Kidney tubule cell (primary cell): ENCODE data around the gene DIPK1B.

Experiments
- DNase-seq: peaks from one replicate; pipeline ENCODE4 v3.0.0-alpha.2; 2018; ENCODE audit warnings: low spot score

The DIPK1B gene

DNA sequence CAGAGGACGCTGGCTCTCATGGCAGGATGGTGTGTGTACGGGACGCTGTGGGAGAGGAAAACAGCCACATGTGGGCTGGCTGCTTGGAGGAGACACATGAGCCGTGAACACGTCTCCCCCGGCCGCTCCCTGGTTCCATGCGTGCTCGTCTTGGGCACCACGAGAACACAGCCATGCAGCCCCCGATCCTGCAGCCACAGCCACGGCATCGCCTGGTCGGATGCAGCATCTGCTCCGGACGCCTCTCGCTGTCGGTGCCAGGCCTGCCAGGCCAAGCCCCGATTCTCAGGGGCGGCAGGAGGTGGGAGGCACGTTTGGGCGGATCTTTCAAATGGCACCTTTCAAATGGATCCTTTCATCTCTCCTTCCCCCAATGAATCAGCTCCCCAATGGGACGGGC is 27.1 kb downstream of the DIPK1B start:
- no peak for DNase-seq

DNA sequence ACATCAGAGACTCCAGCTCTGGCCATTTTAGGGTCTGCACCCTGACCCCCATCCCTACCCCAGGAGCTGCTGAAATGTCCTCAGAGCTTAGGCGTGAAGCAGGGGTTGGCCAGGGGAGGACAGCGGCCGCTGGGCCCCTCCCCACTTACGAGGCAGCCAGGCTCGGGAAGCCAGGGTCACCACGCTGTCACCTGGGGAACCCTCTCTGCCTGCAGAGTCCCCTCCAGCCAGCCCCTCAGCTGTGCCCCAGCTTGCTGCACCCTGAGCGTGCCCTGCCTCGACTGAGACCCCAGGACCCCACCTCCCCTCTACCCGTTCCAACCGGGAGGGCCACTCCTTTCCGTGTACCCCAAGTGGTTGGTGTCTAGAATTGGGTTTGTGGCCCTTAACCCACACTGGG is 27.7 kb downstream of the DIPK1B start:
- no peak for DNase-seq

DNA sequence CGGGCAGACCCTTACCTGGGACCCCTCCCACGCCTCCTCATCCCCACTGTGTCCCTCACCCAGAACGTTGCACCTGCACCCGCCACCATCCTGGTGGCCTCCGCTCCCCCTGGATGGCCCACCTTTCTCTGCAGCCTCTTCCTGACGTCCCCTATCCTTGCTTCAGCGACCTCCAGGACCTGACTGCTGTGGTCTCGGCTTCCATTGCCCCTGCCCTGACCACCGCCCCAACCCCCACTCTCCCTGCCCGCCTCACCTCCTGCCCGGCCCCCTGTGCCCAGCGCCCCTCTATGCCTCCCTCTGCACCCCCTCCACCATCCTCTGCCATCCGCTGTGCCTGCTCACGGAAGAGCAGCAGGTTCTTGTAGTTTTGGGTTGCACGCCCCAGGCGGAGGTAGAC is 28.1 kb downstream of the DIPK1B start:
- DNase-seq: no peak

DNA sequence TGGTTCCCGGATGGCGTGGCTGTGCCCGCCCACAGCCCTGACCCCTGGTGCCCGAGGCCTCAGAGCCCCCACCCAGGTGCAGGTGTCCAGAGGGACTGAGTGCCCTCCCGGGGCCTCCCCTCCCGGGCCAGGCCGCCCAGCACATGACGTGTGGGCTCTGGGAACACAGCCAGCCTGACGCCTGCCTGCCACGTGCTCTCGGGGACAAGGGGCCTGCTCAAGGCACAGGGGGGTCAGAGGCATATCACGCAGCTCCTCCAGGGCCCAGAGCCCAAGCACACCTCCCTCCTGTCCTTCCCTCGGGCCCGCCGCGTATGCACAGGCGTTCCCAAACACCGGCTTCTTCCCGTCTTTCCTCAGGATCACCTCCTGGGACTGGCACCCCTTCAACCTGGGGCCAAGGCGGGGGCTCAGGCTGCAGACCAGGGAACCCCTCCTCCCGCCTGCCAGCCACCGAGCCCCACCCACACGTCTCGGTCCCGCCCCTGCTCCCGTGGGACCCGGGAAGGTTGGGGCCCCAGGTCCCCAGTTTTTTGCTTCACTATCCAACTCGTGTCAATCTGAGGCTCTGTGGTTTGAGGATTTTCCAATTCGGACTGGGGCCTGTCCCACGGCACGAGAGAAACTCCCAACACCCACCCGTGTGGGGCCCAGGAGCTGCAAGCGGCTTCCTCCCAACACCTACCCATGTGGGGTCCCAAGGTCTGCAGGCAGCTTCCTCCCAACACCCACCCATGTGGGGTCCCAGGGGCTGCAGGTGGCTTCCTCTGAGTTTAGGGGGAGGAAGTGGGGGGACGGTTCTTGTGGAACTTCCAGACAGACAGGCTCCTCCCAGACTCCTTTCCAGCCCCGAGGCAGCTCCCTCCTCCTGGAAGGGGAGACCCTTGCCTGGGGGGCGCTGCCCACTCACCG is 28.9 kb downstream of the DIPK1B start:
- no peak for DNase-seq

DNA sequence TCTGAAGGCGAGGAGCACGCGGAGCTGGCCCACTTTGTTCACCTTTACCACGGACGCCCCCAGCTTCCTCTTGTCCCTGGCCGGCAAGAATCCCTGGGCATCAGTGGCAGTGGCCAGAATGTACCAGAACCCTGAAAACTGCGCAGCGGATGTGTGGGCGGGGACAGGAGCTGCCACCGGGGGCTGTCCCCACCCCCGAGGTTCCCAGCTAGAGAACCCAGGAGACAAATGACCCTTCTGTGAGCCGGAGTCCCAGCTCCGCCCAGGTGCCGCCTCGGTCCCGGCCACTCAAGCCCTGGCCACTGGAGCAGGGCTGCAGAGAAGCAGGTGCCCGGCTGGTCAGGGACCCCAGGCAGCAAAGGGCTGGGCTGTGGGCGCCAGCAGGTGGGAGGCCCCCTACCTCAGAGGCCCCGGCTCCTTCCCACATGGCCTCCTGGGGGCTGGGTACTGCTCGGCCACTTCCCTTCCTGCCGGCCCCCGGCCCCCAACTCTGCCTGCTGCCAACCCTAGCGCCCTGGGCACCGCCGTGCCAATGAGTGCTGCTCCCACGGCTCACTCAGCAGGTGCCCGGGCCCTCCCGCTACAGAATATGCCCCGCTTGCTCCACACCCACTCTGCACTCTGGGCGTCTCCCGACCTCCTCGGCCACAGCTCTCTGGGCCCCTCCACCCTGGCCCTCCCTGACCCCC is 29.7 kb downstream of the DIPK1B start:
- DNase-seq: no peak

DNA sequence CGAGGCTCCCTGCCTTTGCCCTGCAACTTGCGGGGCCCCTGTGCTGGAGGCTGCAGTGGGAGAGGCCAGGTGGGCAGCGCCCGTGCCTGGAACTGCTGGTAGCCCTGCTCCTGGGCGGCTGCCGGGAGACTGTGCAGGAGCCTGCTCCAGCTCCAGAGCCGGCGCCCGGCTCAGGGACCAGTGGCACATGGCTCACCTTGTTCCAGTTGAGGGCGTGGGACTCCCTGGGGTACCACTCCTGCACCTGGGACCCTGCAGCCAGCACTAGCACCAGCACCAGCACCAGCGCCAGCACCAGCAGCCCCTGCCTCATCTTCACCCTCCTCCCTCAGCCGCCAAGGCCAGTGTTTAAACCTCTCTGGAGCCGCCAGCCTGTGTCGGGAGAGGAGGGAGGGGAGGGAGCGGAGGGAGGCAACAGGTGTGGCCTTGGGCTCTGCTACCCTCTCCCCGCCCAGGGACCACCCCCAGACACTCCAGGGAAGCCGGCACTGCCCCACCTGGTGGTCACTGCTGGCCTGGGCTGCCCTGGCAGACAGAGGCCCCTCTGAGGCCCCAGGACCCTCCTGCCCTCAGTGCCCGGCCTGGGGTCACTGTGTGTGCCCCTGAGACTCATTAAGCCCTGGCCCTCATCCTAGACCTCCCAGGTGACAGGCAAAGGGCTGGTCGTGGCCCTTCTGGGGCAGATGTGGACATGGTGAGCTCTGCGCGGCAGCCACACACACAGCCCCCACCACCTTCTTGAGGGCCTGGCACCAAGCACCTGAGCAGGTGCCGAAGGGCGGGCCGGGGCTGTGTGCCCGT is 30.4 kb downstream of the DIPK1B start, which contains the start of gene LCN10:
LCN10 (minus strand) TSS at position 350 of the 801 bp plus-strand sequence; CDS start at position 313, 37 bp downstream.
- no peak for DNase-seq

DNA sequence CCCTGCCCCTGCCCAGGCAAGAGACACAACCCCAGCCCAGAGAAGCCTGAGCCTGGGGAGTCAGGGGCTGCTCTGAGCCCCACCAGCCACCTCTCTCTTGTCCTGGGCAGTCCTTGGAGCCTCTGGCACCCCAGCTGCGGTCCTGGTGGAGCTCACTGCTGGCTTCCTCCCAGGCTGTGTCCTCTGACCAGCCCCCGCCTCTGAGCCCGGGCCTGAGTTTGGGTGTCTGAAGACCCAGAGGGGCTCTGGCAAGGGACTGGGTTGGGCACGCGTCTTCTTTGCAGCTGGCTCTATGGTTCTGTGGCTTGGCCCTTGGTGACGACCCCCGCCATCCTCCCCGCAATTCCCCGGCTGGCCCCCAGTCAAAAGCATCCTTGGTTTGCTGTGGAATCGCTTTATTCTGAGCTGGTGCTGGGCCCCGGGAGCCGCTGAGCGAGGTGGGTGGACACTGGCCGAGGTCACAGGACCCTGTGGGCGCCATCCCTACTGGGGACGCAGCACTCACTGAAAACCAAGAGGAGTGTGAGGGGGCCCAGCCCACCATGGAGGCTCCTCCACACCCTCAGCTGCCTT is 31.4 kb downstream of the DIPK1B start:
- no peak for DNase-seq

DNA sequence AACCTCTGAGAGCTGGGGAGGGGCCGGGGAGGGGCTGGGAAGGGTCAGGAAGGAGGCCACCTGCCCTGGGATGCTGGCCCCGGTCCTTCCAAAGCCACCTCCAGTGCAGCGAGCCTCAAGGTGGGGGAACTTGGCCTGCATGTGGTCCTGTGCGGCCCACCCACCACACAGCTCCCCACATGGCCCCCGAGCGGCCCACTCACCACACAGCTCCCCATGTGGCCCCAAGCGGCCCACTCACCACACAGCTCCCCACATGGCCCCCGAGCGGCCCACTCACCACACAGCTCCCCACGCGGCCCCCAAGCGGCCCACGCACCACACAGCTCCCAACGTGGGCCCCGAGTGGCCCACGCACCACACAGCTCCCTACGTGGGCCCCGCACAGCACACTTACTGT is 32.4 kb downstream of the DIPK1B start:
- DNase-seq: no peak

DNA sequence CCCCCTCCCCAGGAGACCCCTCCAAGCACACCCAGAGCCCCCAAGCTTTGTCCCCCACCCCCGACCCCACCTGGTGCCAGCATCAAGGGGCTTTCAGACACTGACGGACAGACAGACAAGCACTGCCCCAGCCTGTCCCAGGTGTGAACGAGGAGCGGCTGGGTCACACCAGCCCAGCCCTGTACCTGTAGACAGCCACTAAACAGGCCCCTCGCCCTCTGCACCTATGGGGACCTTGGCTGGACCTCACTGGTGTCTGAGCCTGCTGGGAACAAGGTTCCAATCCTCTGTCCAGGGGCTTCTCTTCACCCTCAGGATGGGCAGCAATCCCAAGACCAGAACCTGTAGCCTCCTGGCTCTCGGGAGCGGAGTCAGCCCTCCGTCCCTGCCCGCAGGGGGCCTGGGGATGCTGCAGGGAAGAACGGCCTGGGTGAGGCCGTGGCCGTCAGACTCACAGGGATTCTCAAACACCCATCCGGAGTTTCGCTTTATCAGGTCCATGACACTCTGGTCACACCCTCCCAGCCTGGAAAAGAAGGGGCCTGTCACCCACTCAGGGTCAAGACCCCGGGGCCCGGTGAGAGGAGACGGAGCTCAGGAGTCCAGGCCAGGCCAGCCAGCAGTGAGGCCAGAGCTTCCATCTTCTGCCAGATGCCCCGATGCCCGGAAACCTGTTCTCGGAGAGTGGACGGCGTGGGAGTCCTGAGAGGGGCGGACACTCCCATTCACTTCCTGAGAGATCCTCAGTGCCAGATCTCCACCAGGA is 33.2 kb downstream of the DIPK1B start:
- DNase-seq: no peak

DNA sequence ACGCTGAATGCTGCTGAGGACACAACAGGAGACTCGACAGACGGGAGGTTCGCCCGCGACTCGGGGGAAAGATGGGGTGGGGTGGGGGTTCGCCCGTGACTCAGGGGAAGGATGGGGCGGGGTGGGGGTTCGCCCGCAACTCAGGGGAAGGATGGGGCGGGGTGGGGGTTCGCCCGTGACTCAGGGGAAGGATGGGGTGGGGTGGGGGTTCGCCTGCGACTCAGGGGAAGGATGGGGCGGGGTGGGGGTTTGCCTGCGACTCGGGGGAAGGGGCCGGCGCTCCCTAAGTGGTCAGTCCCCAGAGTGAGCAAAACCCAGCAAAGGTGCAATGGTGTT is 33.8 kb downstream of the DIPK1B start:
- no peak for DNase-seq

DNA sequence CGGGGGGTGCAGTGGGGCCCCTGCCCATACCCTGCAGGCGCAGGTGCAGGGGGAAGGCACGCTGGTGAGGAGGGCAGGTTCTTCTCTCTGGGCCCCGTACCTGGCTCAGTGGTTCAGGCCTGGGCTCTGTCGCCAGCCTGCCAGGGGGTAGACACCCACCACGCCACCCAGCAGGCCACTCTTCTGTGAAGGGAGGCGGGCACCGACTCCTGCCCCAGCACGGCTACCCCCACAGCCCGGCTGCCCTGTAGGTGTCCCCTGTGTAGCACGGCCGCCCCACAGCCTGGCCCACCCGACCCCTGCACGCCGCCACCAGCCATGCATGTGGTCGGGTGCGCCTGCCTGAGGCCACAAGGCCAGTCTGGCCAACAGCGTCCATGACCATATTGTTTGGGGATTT is 34.2 kb downstream of the DIPK1B start:
- DNase-seq: no peak

DNA sequence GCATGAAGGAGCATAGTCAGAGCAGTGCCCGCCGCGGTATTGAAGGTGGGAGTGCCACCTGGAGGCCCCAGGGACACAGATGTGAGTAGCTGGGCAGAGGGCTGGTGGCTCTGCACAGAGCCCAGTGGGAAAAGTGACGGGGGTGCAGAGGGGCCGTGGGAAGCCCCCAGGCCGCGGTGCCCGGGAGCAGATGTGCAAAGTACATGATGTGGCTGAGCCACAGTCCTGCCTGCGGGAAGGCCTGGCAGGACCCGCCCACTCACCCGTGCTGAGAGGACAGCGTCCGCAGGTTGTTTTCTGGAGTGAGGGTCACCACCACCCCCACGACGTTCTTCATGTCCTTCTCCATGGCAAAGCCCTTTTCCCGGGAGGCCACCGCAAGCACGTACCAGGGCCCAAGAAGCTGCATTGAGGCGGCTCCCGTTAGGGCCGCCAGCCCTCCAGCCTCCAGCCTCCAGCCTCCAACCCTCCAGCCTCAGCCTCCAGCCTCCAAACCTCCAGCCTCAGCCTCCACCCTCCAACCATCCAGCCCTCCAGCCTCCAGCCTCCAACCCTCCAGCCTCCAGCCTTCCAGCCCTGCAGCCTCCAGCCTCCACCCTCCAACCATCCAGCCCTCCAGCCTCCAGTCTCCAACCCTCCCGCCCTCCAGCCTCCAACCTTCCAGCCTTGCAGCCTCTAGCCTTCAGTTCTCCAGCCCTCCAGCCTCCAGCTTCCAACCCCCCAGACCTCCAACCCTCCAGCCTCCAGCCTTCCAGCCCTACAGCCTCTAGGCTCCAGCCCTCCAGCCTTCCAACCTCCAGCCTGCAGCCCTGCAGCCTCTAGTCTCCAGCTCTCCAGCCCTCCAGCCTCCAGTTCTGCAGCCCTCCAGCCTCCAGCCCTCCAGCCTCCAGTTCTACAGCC is 35.0 kb downstream of the DIPK1B start:
- no peak for DNase-seq

DNA sequence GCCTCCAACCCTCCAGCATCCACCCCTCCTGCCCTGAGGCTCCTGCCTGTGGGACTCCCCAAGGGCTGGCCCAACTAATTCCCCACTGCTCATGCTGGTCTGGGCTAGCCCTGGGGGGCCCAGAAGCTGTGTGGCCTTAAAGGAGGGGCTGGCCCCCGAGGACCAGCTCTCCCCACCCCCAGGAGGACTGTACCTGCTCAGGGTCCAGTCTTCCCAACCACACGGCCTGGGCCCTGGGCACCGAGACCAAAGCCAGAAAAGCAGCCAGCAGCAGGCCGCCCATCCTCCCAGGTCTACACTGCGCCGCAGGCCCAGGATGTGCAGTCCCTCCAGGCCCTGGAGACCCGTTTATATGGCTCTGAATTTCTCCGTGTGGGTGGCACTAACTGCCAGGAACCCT is 35.8 kb downstream of the DIPK1B start, which contains the start of gene LCN6:
LCN6 (minus strand) TSS at position 325 of the 400 bp plus-strand sequence; CDS start at position 283, 42 bp downstream.
- no peak for DNase-seq

DNA sequence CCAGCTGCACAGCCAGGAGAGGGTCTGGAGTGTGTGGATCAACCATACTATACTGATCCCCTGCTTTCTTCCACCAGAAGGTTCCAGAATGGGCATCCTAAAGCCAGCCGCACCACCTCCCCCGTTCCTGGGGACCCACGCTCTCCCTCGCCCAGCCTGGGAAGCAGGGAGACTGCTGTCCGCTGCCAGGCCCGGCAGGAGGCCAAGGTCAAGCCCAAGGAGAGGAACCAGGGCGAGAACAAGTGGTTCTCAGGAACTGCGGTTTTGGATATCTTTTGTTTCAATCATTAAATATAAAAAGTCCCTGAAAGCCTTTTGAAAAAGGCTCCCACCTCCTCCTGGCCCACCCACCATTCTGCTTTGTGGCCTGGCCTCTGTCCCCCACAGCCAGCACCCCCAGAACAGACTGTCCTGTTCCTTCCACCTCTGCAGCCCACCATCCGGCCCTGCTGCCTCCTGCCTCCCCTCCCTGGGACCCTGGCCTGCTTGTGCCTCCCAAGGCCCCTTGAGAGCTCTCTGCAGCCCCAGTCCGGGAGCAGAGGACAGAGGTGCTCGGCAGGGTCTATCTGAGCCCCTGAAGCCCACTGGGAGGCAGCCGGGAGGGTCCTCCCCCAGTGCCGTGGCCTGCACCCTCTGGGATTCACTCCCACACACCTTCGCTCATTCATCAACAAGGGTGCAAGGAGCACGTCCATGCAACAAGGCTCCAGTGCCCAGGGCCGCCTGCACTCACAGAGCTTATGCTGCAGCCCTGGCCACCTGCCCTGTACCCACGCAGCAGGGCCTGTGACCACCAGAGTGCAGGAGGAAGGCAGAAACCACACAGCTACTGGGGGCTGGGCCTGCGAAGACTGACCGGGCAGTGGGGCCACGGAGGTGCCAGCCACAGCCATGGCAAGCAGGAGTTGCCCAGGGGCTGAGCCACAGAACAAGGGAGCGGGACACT is 36.6 kb downstream of the DIPK1B start:
- DNase-seq: no peak

DNA sequence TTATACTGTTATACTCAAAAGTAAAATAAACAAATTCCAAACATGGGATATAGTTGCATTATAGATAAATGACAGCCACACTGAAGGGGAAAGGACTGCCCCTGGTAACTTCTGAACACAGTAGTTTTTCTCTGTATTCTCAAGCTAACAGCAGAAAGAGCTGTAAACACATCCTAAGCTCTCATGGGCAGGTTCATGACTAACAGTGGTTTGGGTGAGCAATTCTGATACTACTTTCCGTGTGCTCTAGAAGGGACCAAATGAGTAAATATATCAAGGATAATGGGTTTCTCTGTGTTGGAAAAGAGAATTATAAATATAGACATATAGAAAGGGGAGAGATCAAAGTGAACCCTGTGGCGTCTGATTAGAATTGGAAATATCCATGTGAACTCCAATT is 38.2 kb downstream of the DIPK1B start:
- DNase-seq: no peak

DNA sequence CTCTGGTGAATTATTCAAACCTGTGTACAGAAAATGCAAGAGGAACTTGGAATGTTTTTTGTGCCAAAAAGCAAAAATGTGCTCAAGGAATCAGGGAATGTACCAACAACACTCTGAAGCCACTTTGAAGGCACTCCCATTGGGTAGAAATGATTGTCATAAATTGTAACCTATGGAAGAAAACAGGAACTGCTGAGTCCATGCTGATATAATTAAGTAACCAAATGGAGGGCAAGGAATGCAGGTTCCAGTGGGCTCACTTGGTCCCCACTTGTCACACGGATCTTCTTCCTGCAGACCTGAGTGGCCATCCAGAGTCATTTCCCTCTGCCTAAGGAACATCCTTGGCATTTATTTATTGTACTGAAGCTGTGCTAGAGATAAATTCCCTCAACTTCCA is 38.9 kb downstream of the DIPK1B start:
- DNase-seq: no peak

DNA sequence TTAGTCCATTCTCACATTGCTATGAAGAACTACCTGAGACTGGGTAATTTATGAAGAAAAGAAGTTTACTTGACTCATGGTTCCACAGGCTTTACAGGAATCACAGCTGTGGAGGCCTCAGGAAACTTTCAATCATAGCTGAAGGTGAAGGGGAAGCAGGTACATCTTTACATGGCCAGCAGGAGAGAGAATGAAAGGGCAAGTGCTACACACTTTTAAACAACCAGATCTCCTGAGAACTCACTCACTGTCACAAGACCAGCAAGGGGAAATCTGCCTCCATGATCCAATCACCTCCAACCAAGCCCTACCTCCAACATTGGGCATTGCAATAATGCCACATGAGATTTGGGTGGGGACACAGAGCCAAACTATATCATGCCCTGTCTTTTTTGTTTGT is 39.4 kb downstream of the DIPK1B start:
- DNase-seq: no peak

DNA sequence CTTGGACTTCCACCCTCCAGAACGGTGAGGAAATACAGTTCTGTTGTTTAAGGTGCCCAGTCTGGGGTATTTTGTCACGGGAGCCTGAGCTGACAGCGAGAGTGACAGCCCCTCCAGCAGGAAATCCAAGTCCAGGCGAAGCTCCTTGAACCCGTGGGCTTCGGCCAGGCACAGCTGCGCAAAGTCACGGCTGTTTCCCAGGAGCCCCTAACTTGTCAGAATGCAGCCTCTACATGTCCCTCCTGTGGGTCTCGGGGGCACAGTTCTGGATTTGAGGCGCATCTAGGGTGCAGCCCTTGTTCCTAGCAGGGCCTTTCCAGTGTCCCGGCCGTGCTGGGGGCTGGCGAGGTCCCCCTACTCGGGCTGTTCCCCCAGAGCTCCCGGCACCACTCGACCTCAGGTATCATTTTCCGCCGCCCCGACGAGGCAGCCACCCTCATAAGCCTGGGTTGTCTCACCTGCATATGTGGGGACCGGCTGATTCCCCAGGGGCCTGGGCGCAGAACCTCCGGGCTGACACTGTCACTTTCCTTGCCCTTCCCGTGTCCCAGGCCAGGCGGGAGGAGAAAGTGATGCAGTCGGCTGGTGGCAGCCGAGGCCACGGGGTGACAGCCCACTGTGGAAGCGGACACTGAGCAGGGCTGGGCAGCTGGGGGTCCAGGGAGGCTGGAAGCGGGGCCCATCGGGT is 41.1 kb downstream of the DIPK1B start:
- no peak for DNase-seq
